D721Med (cell line): ENCODE results near the gene NWD2.

Experiments
- DNase-seq: peaks from one replicate; pipeline ENCODE4 v3.0.0; 2011; ENCODE audit warnings: low spot score; ENCODE audit not compliant: insufficient read length
- FAIRE-seq: peaks from 2 replicates; lab custom pipeline; 2011; peaks lifted over from hg19 to GRCh38; lab: Jason Lieb, UNC
- CTCF ChIP-seq: IDR thresholded peaks from 2 replicates; pipeline ENCODE4 v1.5.1; 2012; ENCODE audit warnings: mild to moderate bottlenecking, control low read depth; ENCODE audit not compliant: insufficient read depth; ENCODE audit errors: missing control alignments

Gene NWD2

GRCh38 chr4:37381040-37381668 lies 136.6 kb downstream of the NWD2 start:
- DNase-seq (no peak), FAIRE-seq (no peak)

GRCh38 chr4:37383579-37384229 lies 139.2 kb downstream of the NWD2 start:
- TF ChIP-seq CTCF, result peak; percentile 59
- DNase-seq (no peak), FAIRE-seq (no peak)

More at GRCh38 chr4:37381040-37381668, 136.6 kb downstream of the NWD2 start:
- peak; percentile 8 for TF ChIP-seq CTCF

GRCh38 chr4:37385424-37385823 lies 140.9 kb downstream of the NWD2 start:
- FAIRE-seq, result no peak
- no peak for DNase-seq
- TF ChIP-seq CTCF, result no peak

- no peak for TF ChIP-seq CTCF
- no peak for DNase-seq
- no peak for FAIRE-seq
Observed at GRCh38 chr4:37388681-37389365, 144.3 kb downstream of the NWD2 start.

GRCh38 chr4:37389366-37389765 lies 144.8 kb downstream of the NWD2 start:
- FAIRE-seq (no peak), DNase-seq (no peak)
- TF ChIP-seq CTCF, result no peak

- DNase-seq (no peak), FAIRE-seq (no peak)
- TF ChIP-seq CTCF, result peak; percentile 82
Observed at GRCh38 chr4:37389967-37390580, 145.5 kb downstream of the NWD2 start.
